DOHH2 (cell line): ENCODE measurements around the gene VPS26B.

Experiments
- H3F3A ChIP-seq: fragments of 200-600 bp; sonication (generic), shearing (Covaris generic); 2 replicates; pipeline ENCODE4 v1.6.0; 2016; ENCODE audit warnings: antibody characterized with exemption, mild to moderate bottlenecking; ENCODE audit not compliant: control insufficient read depth, insufficient read depth
- H3K27ac ChIP-seq: fragments of 200-600 bp; sonication (generic); 2 replicates; pipeline ENCODE4 v1.5.1; 2014; ENCODE audit warnings: low read depth, mild to moderate bottlenecking, low read length, moderate library complexity
- H3K27me3 ChIP-seq: fragments of 200-600 bp; sonication (generic); 2 replicates; pipeline ENCODE4 v1.6.1; 2014; ENCODE audit warnings: mild to moderate bottlenecking, low read length, mixed read lengths; ENCODE audit not compliant: control insufficient read depth
- H3K36me3 ChIP-seq: fragments of 200-600 bp; sonication (generic); 2 replicates; pipeline ENCODE4 v1.6.1; 2014; ENCODE audit warnings: mild to moderate bottlenecking, low read length, moderate library complexity, mixed read lengths; ENCODE audit not compliant: control insufficient read depth
- H3K4me1 ChIP-seq: fragments of 200-600 bp; sonication (generic); 2 replicates; pipeline ENCODE4 v1.6.1; 2014; ENCODE audit warnings: mild to moderate bottlenecking, low read length, mixed read lengths; ENCODE audit not compliant: control insufficient read depth
- H3K4me2 ChIP-seq: fragments of 200-600 bp; sonication (generic); 2 replicates; pipeline ENCODE4 v1.6.0; 2014; ENCODE audit warnings: mild to moderate bottlenecking, low read length, moderate library complexity
- H3K4me3 ChIP-seq: fragments of 200-600 bp; sonication (generic); 2 replicates; pipeline ENCODE4 v1.5.1; 2014; ENCODE audit warnings: mild to moderate bottlenecking, low read length, mixed read lengths
- H3K79me2 ChIP-seq: fragments of 200-600 bp; sonication (generic); 2 replicates; pipeline ENCODE4 v1.6.1; 2014; ENCODE audit warnings: mild to moderate bottlenecking, low read length, mixed read lengths; ENCODE audit not compliant: control insufficient read depth
- H3K9me2 ChIP-seq: fragments of 200-600 bp; sonication (generic); replicated peaks from 2 replicates; pipeline ENCODE4 v1.6.1; 2014; ENCODE audit warnings: mild to moderate bottlenecking, low read length, mixed read lengths; ENCODE audit not compliant: control insufficient read depth
- H3K9me3 ChIP-seq: fragments of 200-600 bp; sonication (generic); 2 replicates; pipeline ENCODE4 v1.6.1; 2014; ENCODE audit warnings: antibody characterized with exemption, low read length, mixed read lengths; ENCODE audit not compliant: control insufficient read depth, insufficient read depth
- H4K20me1 ChIP-seq: fragments of 200-600 bp; sonication (generic); 2 replicates; pipeline ENCODE4 v1.6.0; 2014; ENCODE audit warnings: low read depth, mild to moderate bottlenecking, antibody characterized with exemption, low read length, moderate library complexity; ENCODE audit not compliant: control insufficient read depth, insufficient read depth
- CTCF ChIP-seq: fragments of 200-600 bp; sonication (generic); IDR thresholded peaks from one replicate; pipeline ENCODE4 v1.5.1; 2014; ENCODE audit warnings: antibody characterized with exemption, mild to moderate bottlenecking, low read depth, low read length; ENCODE audit not compliant: poor library complexity, severe bottlenecking
- EZH2phosphoT487 ChIP-seq: fragments of 200-600 bp; sonication (generic); IDR thresholded peaks from 2 replicates; pipeline ENCODE4 v1.6.1; 2017; ENCODE audit warnings: borderline replicate concordance, mild to moderate bottlenecking, antibody characterized with exemption, low read length, moderate library complexity, mixed read lengths

The VPS26B gene

GRCh38 chr11:134266841-134267251 is 42.4 kb downstream of the VPS26B start:
- Histone ChIP-seq H3K4me1 (no peaks in the 10 kb centered on the region), H3K27me3 (no peaks in the 10 kb centered on the region; the same call in 1 of the 2 replicates), H3K9me3 (no peaks in the 10 kb centered on the region), H3K9me2 (no peaks in the 10 kb centered on the region), H3K4me2 (no peak overlapping the region), H4K20me1 (no peaks in the 10 kb centered on the region), H3K36me3 (peaks cover 4% of the 10 kb centered on the region), H3K4me3 (no peak overlapping the region), H3K79me2 (no peaks in the 10 kb centered on the region), H3K27ac (no peak overlapping the region), H3F3A (no peaks in the 10 kb centered on the region)
- no peak for TF ChIP-seq CTCF
- no peak for TF ChIP-seq EZH2phosphoT487

- TF ChIP-seq EZH2phosphoT487 = no peak
- TF ChIP-seq CTCF = no peak
- Histone ChIP-seq H3F3A (no peaks in the 10 kb centered on the region), H3K27ac (no peak overlapping the region), H3K4me2 (no peak overlapping the region), H3K9me2 (no peaks in the 10 kb centered on the region), H3K4me3 (no peak overlapping the region), H3K4me1 (no peaks in the 10 kb centered on the region), H4K20me1 (no peaks in the 10 kb centered on the region), H3K36me3 (no peaks in the 10 kb centered on the region), H3K79me2 (no peaks in the 10 kb centered on the region), H3K9me3 (no peaks in the 10 kb centered on the region), H3K27me3 (no peaks in the 10 kb centered on the region; the same call in 1 of the 2 replicates)
Measured at GRCh38 chr11:134267461-134267860, 43.0 kb downstream of the VPS26B start.

- no peaks in the 10 kb centered on the region for H3K36me3 ChIP-seq
- H3K9me2 ChIP-seq = no peaks in the 10 kb centered on the region
- peaks cover 2% of the 10 kb centered on the region; the same call in 1 of the 2 replicates for H3K27me3 ChIP-seq
- no peak overlapping the region for H3K4me2 ChIP-seq
- no peak overlapping the region for H3K4me3 ChIP-seq
- H4K20me1 ChIP-seq = no peaks in the 10 kb centered on the region
- H3K79me2 ChIP-seq = no peaks in the 10 kb centered on the region
- no peaks in the 10 kb centered on the region for H3F3A ChIP-seq
- H3K4me1 ChIP-seq = no peaks in the 10 kb centered on the region
- no peak for TF ChIP-seq CTCF
- TF ChIP-seq EZH2phosphoT487 = no peak
- no peaks in the 10 kb centered on the region for H3K9me3 ChIP-seq
- H3K27ac ChIP-seq = no peak overlapping the region
Measured at GRCh38 chr11:134267966-134268365, 43.5 kb downstream of the VPS26B start.
